Activated naive CD8-positive, alpha-beta T cell treated with anti-CD3 and anti-CD28 coated beads for 36 hours (primary cell): ENCODE measurements around the gene HLA-DMB. TPM values are rescaled to one million over a fixed set of nuclear protein-coding genes. Genes with fewer than 3 reads are reported as not detected.

ENCODE experiments used
- DNase-seq: peaks from one replicate; pipeline ENCODE4 v3.0.0; 2021
- H3K27ac Mint-ChIP-seq: one replicate; pipeline ENCODE4 v1.8.0; 2022; ENCODE audit warnings: mild to moderate bottlenecking, moderate library complexity, mixed read lengths
- H3K27me3 Mint-ChIP-seq: one replicate; pipeline ENCODE4 v1.8.0; 2022; ENCODE audit warnings: mild to moderate bottlenecking, mixed read lengths
- H3K36me3 Mint-ChIP-seq: one replicate; pipeline ENCODE4 v1.8.0; 2021; ENCODE audit warnings: mild to moderate bottlenecking, mixed read lengths
- H3K4me1 Mint-ChIP-seq: one replicate; pipeline ENCODE4 v1.8.0; 2021; ENCODE audit warnings: mixed read lengths
- H3K4me3 Mint-ChIP-seq: one replicate; pipeline ENCODE4 v1.8.0; 2022; ENCODE audit warnings: mild to moderate bottlenecking, moderate library complexity, mixed read lengths
- H3K9me3 Mint-ChIP-seq: one replicate; pipeline ENCODE4 v1.8.0; 2022; ENCODE audit warnings: mixed read lengths
- total RNA-seq, 2 experiments: library from RNA; stranded (reverse); gene quantifications; one replicate each; pipeline ENCODE4 v1.2.3, GENCODE V29; 2021

HLA-DMB gene
- total RNA-seq, 2 experiments from 2014 or later = 4.6 to 6.1 TPM

DNA sequence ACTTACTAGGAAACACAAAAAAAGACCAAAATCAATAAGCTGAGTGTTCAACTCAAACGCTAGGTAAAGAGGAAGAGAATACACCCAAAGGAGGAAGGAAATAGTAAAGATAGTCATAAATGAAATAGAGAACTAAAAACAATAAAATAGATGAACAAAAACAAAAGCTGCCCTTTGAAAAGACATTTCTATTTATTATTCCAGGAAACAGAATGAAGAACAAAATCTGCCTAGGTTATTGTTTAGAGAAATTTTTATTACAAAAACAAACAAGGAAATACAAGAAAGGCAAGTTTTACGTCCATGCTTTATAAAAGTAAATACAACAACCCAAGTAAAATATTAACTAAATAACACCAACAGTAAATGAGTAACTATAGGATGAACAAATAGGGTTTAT lies 20.1 kb downstream of the HLA-DMB start:
- Mint-ChIP-seq H3K4me3 (no peak overlapping the region), H3K27ac (no peak overlapping the region), H3K9me3 (no peaks in the 10 kb centered on the region), H3K4me1 (no peaks in the 10 kb centered on the region), H3K36me3 (no peaks in the 10 kb centered on the region), H3K27me3 (peaks cover 19% of the 10 kb centered on the region)
- no peak for DNase-seq

DNA sequence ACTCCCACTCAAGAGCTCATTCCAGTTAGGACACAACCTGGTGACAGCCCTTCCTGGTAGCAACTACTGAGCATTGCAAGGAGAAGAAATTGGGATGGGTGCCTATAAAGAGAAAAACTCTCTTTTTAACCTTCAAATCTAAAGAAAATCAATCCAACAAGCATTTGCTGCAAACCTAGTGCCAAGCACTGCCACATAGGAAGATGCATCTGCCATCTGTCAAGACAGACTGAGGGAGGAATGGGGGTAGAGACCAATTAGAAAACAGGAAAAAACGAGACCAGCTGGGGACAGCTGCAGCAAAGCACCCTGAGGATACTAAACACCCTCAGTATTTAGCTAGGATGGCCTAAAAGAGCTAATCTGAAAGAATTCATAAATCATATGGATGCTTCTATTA lies 27.9 kb downstream of the HLA-DMB start:
- Mint-ChIP-seq H3K9me3 (no peaks in the 10 kb centered on the region), H3K4me1 (no peaks in the 10 kb centered on the region), H3K36me3 (no peaks in the 10 kb centered on the region), H3K27me3 (peaks cover 13% of the 10 kb centered on the region), H3K27ac (no peak overlapping the region), H3K4me3 (no peak overlapping the region)
- DNase-seq = no peak

DNA sequence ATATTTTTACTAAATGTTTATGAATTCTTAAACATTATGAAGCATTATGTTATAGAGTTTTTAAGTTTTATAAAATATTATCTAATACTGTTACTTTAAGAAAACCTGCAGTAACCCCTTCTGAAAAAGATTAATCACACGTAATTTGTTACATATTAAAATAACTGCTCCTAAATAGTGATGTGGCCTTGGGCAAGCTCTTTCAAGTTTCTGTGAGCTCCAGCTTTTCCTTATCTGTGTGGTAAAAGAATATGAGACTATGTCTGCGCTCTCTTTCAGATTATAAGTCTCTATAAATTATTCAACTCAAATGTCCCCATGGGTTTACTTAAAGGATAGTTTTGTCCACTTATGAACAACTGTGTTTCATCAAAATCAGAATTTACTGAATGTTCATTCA lies 31.9 kb downstream of the HLA-DMB start:
- DNase-seq = no peak
- Mint-ChIP-seq H3K4me1 (no peaks in the 10 kb centered on the region), H3K9me3 (no peaks in the 10 kb centered on the region), H3K4me3 (no peak overlapping the region), H3K36me3 (no peaks in the 10 kb centered on the region), H3K27me3 (peaks cover 7% of the 10 kb centered on the region), H3K27ac (no peak overlapping the region)

DNA sequence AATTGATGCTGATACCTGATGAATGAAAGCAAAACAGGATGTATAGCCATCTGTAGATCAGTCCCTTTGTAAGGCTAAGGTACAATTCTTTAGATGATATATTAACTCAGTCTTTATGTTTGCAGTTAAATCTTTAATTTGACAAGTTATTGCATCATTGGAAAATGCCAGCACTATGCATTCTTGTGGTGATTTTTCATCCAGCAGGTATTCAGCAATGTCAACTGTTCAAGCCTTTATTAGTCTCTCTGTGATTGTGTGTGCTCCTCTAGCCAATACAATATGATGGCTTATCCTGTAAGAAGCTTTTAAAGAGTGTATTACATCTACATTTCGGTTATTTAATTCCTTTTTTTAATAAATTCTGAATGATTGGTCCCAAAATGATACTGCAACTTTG lies 34.3 kb downstream of the HLA-DMB start:
- no peaks in the 10 kb centered on the region for H3K9me3 Mint-ChIP-seq
- no peak for DNase-seq
- H3K27me3 Mint-ChIP-seq = peaks cover 4% of the 10 kb centered on the region
- H3K36me3 Mint-ChIP-seq = no peaks in the 10 kb centered on the region
- H3K27ac Mint-ChIP-seq = no peak overlapping the region
- no peak overlapping the region for H3K4me3 Mint-ChIP-seq
- H3K4me1 Mint-ChIP-seq = no peaks in the 10 kb centered on the region

DNA sequence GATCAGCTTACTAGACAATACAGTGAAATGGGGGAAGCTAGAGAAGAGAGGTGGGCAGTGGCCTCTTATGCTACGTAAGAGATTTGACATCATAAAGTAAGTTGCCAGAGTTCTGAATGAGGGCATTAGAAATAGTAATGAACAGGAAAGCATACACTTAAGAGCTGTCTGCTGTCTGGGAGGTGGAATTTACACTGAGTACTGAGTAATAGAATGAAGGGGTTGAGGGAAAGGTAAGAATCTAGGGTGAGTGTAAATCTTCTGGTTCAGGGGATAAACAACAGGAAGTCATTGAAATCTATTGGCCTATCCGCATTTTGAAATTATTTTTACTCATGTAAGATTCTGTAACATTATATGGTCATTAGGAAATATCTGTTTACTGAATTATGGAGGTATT lies 35.8 kb downstream of the HLA-DMB start:
- no peaks in the 10 kb centered on the region for H3K4me1 Mint-ChIP-seq
- DNase-seq = no peak
- H3K9me3 Mint-ChIP-seq = no peaks in the 10 kb centered on the region
- no peak overlapping the region for H3K4me3 Mint-ChIP-seq
- no peaks in the 10 kb centered on the region for H3K27me3 Mint-ChIP-seq
- no peak overlapping the region for H3K27ac Mint-ChIP-seq
- H3K36me3 Mint-ChIP-seq = peaks cover 9% of the 10 kb centered on the region

DNA sequence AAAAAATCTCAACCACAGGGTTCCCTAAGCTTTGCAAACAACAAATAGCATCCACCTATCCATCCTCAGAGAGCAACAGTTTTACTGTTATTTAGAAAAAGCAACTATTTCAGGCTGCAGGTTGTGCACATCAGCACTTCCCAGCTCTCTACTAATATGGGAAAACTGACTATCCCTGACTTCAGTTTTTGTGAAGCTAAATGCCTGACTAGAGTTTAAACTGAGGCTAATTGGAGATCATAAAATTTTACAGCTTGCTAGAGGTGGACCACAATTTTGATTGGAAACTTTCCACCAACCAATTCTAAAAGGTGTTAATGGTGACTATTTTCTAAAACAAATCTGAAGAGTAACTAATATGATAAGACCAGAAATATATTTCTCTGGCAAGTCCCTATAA lies 36.9 kb downstream of the HLA-DMB start:
- DNase-seq = no peak
- no peaks in the 10 kb centered on the region for H3K4me1 Mint-ChIP-seq
- peaks cover 9% of the 10 kb centered on the region for H3K36me3 Mint-ChIP-seq
- H3K27ac Mint-ChIP-seq = no peak overlapping the region
- H3K4me3 Mint-ChIP-seq = no peak overlapping the region
- H3K9me3 Mint-ChIP-seq = no peaks in the 10 kb centered on the region
- H3K27me3 Mint-ChIP-seq = no peaks in the 10 kb centered on the region

DNA sequence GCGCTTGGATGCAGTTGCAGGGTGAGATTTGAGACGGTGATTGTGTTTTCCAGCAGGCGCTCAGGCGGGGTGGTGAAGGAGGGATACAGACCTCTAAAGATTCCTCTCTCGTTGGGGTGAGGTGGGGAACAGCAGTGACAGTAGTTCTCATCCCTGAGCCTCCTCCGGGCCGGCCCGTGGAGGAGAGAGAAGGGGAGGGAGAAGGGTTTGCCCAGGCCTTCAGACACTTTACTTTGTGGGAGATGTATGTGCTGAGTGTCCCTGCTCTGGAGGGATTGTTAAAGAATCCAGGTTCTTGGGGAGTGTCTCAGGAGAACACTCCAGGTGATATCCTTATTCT lies 45.9 kb downstream of the HLA-DMB start:
- no peaks in the 10 kb centered on the region for H3K9me3 Mint-ChIP-seq
- H3K27me3 Mint-ChIP-seq = no peaks in the 10 kb centered on the region
- no peak for DNase-seq
- peaks cover 19% of the 10 kb centered on the region for H3K36me3 Mint-ChIP-seq
- H3K27ac Mint-ChIP-seq = peak overlapping the region; percentile 93
- peak overlapping the region; percentile 94 for H3K4me3 Mint-ChIP-seq
- peaks cover 32% of the 10 kb centered on the region for H3K4me1 Mint-ChIP-seq

DNA sequence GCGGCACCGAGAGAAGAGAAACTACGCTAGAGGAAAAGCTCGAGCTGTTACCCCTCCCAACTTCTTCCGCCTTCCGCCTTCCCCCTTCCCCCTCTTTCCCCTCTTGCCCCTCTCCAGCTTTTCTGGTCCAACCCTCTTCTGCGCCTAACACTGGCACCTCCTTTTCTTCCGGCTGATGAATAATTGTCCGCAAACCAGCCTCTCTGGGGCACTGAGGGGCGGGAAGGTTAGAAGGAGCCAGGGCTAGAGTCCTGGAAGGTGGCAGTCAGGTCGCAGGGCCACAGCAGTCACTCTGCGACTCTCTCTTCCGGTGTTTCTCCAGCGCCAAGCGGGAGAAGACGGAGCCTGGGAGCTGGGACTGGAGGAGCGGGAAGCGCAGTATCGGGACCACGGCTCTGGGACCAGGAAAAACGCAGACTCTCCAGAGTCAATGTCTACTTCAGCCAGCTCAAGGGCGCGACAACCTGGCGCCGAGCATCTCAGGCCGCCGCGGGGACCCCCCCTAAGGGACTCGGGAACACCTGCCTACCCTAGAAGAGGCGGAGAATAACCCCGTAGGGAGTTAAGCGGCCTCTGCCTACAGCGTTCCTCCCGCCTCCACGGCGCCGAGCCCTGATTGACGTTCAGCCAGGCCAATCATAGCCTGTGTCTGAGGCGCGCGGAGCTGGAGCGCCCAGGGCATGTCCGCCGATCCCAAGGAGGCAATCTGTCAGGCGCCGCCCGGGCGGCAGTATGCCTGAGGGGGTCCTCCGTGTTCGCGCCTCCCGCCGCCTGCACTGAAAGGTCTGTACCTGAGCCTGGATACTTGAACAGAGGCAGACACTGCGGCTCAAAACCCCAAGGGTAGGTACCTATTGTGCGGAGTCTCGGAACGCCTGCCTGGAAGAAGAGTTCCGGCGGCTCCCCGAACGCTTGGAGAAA lies 46.5 kb downstream of the HLA-DMB start:
- Mint-ChIP-seq H3K4me1 (peaks cover 32% of the 10 kb centered on the region), H3K27ac (peak overlapping the region; percentile 93), H3K36me3 (peaks cover 19% of the 10 kb centered on the region)

DNA sequence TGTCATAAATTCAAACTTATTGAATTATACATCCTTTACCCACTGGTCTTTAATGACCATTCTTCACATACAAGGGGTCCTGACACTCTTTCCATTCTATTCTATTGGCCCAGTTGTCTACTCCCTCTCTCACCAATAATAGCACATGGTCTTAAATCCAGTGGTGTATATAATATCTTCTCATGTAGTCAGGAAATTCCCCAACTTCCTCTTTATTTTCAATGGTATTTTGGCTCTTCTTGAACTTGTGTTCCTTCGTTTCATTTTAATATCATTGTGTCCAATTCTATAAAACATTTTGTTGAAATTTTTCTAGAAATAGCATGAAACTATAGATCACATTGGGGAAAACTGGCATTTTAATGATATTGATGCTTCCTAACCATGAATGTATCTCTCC lies 50.0 kb downstream of the HLA-DMB start:
- DNase-seq = no peak
- Mint-ChIP-seq H3K9me3 (no peaks in the 10 kb centered on the region), H3K27me3 (no peaks in the 10 kb centered on the region), H3K4me3 (no peak overlapping the region), H3K36me3 (no peaks in the 10 kb centered on the region), H3K27ac (no peak overlapping the region), H3K4me1 (peaks cover 12% of the 10 kb centered on the region)

More for the DNA sequence above, 46.5 kb downstream of the HLA-DMB start:
- Mint-ChIP-seq H3K4me3 (peak overlapping the region; percentile 94), H3K27me3 (no peaks in the 10 kb centered on the region), H3K9me3 (no peaks in the 10 kb centered on the region)
- DNase-seq = peak; percentile 97

DNA sequence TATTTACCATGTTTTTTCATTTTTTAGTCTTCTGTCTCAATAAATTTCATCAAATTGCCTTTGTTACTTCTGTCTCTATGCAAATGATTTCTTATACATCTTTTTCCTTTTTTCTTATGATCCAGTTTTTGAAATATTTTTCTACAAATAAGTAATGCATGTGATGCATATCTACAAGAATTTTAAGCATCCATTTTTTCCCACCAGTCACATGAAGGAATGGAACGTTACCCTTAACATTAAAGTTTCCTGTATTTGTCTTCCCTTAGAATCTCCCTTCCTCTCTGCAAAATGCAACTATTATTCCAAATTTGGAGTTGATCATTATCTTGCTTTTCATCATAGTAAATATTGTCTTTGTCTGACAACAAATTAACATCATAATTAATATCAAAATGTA lies 51.3 kb downstream of the HLA-DMB start:
- no peaks in the 10 kb centered on the region for H3K27me3 Mint-ChIP-seq
- H3K4me3 Mint-ChIP-seq = no peak overlapping the region
- no peak for DNase-seq
- no peak overlapping the region for H3K27ac Mint-ChIP-seq
- peaks cover 6% of the 10 kb centered on the region for H3K4me1 Mint-ChIP-seq
- no peaks in the 10 kb centered on the region for H3K9me3 Mint-ChIP-seq
- H3K36me3 Mint-ChIP-seq = no peaks in the 10 kb centered on the region

DNA sequence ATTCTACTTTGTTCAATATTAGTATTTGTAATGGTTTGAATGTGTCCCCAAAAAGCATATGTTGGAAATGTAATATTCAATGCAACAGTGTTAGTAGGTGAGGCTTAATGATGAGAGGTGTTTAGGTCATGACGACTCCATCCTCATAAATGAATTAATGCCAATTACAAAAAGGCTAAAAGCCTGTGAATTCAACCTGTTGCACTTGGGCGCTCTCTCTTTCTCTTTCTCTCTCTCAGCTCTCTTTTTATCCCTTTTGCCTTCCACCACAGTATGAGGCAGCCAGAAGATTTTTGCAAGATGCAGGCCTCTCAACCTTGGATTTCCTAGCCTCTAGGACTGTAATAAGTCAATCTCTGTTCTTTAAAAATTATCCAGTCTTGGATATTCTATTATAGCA lies 52.3 kb downstream of the HLA-DMB start:
- DNase-seq = no peak
- H3K4me1 Mint-ChIP-seq = peaks cover 6% of the 10 kb centered on the region
- no peak overlapping the region for H3K4me3 Mint-ChIP-seq
- H3K27me3 Mint-ChIP-seq = no peaks in the 10 kb centered on the region
- no peak overlapping the region for H3K27ac Mint-ChIP-seq
- no peaks in the 10 kb centered on the region for H3K36me3 Mint-ChIP-seq
- no peaks in the 10 kb centered on the region for H3K9me3 Mint-ChIP-seq

DNA sequence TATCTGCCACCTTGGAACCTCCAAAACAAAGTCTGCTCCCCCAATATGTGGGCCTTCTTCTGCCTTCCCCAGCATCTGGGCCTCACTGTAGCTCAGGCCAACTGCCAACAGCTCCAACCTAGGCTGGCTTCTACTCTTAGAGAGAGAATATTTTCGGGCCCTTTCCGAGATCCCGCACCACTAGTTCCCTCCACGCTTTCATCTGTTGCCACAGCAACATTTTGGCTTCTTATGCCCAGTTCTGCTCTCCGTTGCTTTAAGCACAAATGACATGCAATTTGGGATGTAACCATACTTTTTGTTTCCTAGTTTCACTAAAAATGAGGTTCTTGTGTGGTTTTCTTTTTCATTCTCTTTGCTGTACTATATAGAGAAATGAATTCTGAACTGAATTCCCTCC lies 53.2 kb downstream of the HLA-DMB start:
- H3K36me3 Mint-ChIP-seq = no peaks in the 10 kb centered on the region
- peaks cover 4% of the 10 kb centered on the region for H3K4me1 Mint-ChIP-seq
- no peak for DNase-seq
- no peaks in the 10 kb centered on the region for H3K27me3 Mint-ChIP-seq
- no peak overlapping the region for H3K27ac Mint-ChIP-seq
- H3K9me3 Mint-ChIP-seq = no peaks in the 10 kb centered on the region
- no peak overlapping the region for H3K4me3 Mint-ChIP-seq

DNA sequence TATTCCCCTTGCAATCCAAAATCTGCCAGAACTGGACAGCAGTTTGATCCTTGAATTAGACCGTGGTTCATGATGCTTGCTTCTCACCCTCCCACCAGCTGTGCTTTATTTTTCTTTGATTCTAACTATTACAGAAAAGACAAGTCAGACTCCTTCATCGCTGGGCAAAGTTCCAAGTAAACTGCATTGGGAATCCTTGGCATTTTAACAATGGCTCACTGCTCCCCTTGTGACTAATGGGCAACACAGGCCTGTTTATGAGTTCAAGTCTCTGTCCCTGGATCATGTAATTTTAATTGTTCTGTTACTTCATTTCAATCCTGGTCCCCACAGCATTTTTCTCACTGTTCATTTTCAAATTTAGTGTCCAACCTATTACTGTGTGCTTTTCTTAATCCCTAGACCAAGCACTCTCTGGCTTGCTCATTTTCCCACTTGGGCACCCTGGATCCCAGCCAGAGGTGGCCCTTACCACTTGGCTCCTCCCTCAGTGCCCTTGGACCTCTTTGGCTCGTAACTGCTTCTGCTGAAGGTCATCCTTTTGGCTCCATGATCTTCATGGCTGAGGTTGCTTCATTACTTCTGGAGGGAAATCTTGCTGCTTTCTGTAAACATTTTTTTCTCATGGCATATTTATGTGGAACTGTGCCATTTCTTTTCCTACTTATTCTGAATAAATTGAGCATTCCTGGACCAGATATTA lies 54.0 kb downstream of the HLA-DMB start:
- H3K36me3 Mint-ChIP-seq = no peaks in the 10 kb centered on the region
- DNase-seq = no peak
- no peak overlapping the region for H3K4me3 Mint-ChIP-seq
- H3K27me3 Mint-ChIP-seq = no peaks in the 10 kb centered on the region
- no peak overlapping the region for H3K27ac Mint-ChIP-seq
- H3K9me3 Mint-ChIP-seq = no peaks in the 10 kb centered on the region
- peaks cover 7% of the 10 kb centered on the region for H3K4me1 Mint-ChIP-seq

DNA sequence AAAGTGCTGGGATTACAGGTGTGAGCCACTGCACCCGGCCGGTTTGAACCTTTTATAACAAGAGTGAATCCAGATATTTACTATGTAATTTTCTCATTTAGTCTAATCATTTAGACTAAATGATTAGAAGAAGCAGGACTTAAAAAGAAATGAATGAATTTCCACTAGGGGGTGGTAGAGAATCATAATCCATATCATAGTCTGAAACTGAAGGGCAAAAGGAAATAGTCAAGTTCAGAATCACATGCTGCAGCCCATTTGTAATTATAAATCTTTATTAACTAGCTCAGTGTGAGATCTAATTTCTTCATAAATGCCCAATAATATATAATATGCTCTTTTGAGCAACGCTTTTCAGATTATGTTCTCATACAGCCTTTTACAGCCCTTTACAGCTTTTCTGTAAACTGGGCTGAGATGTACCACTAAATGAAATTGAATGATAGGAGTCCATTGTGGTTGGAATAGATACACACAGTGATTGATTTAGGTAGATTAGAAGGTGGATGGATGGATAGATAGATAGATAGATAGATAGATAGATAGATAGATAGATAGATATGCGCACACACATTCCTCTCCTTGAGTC lies 55.0 kb downstream of the HLA-DMB start:
- Mint-ChIP-seq H3K4me1 (peaks cover 7% of the 10 kb centered on the region), H3K36me3 (no peaks in the 10 kb centered on the region), H3K27ac (no peak overlapping the region), H3K4me3 (no peak overlapping the region), H3K27me3 (no peaks in the 10 kb centered on the region), H3K9me3 (no peaks in the 10 kb centered on the region)
- no peak for DNase-seq
